Suprapubic skin (tissue), 3 donors: ENCODE measurements around the gene AGAP1.

Source experiments
- POLR2AphosphoS5 ChIP-seq, 3 donors: sonication (generic); formaldehyde crosslinking; IDR thresholded peaks; one replicate each; pipeline ENCODE4 v1.6.1; 2017; ENCODE audit warnings: antibody characterized with exemption in 3 of 3
- TF ChIP-seq, protein P1 (sequence below), 2 donors: fragments of 200-600 bp in 1 of 2; fragments of 450-650 bp in 1 of 2; sonication (generic) in 1 of 2; IDR thresholded peaks; one replicate each; pipeline ENCODE4 v1.5.1; 2016 to 2019; ENCODE audit warnings: antibody characterized with exemption in 2 of 2, mild to moderate bottlenecking in 1 of 2, moderate library complexity in 1 of 2

DNA sequence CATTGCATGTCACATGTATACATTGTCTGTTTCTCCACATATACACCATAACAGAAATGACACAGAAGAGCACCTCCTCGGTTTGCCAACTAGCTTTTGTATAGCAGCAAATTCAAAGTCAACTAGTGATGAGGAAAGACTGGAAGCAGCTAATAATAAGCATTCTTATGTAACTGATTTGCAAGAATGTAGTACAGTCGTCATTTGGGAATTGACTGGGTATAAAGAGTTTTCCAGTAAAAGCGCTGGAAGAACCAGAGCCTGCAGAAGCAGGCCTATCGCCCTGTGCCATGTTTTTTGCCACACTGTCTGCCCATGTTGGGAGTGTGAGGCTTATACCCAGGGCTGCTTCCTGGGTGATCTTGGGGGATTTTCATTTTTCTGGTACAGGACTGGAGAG, 363.8 kb downstream of the AGAP1 start:
- TF ChIP-seq, protein P1, sequence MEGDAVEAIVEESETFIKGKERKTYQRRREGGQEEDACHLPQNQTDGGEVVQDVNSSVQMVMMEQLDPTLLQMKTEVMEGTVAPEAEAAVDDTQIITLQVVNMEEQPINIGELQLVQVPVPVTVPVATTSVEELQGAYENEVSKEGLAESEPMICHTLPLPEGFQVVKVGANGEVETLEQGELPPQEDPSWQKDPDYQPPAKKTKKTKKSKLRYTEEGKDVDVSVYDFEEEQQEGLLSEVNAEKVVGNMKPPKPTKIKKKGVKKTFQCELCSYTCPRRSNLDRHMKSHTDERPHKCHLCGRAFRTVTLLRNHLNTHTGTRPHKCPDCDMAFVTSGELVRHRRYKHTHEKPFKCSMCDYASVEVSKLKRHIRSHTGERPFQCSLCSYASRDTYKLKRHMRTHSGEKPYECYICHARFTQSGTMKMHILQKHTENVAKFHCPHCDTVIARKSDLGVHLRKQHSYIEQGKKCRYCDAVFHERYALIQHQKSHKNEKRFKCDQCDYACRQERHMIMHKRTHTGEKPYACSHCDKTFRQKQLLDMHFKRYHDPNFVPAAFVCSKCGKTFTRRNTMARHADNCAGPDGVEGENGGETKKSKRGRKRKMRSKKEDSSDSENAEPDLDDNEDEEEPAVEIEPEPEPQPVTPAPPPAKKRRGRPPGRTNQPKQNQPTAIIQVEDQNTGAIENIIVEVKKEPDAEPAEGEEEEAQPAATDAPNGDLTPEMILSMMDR (IDR thresholded peaks at IDR 0.05): no peak
- no peak for TF ChIP-seq POLR2AphosphoS5 (IDR thresholded peaks at IDR 0.05)
